AG09309 (cell line): ENCODE data around the gene CSF1R.
"Not testable (repeated sequence)": the region's sequence is repeated elsewhere in the genome, so short reads cannot be mapped to it uniquely, and the experiment has no call there.

Experiments used
- DNase-seq: peaks from one replicate; pipeline ENCODE4 v3.0.0-alpha.2; 2010; ENCODE audit warnings: low read depth
- H3K4me3 ChIP-seq: 2 replicates; pipeline ENCODE4 v1.5.1; 2011; ENCODE audit warnings: mild to moderate bottlenecking, low read depth, low read length, moderate library complexity; ENCODE audit not compliant: control insufficient read depth
- TF ChIP-seq, protein P1 (sequence below): IDR thresholded peaks from 2 replicates; pipeline ENCODE4 v1.5.1; 2011; ENCODE audit warnings: mild to moderate bottlenecking, low read depth, low read length, inconsistent platforms; ENCODE audit not compliant: insufficient read depth, control insufficient read depth; ENCODE audit errors: missing control alignments

The CSF1R gene

GRCh38 chr5:150052226-150052955 is 34.0 kb downstream of the CSF1R start:
- no peak for DNase-seq
- TF ChIP-seq, protein P1, sequence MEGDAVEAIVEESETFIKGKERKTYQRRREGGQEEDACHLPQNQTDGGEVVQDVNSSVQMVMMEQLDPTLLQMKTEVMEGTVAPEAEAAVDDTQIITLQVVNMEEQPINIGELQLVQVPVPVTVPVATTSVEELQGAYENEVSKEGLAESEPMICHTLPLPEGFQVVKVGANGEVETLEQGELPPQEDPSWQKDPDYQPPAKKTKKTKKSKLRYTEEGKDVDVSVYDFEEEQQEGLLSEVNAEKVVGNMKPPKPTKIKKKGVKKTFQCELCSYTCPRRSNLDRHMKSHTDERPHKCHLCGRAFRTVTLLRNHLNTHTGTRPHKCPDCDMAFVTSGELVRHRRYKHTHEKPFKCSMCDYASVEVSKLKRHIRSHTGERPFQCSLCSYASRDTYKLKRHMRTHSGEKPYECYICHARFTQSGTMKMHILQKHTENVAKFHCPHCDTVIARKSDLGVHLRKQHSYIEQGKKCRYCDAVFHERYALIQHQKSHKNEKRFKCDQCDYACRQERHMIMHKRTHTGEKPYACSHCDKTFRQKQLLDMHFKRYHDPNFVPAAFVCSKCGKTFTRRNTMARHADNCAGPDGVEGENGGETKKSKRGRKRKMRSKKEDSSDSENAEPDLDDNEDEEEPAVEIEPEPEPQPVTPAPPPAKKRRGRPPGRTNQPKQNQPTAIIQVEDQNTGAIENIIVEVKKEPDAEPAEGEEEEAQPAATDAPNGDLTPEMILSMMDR: no peak

DNA sequence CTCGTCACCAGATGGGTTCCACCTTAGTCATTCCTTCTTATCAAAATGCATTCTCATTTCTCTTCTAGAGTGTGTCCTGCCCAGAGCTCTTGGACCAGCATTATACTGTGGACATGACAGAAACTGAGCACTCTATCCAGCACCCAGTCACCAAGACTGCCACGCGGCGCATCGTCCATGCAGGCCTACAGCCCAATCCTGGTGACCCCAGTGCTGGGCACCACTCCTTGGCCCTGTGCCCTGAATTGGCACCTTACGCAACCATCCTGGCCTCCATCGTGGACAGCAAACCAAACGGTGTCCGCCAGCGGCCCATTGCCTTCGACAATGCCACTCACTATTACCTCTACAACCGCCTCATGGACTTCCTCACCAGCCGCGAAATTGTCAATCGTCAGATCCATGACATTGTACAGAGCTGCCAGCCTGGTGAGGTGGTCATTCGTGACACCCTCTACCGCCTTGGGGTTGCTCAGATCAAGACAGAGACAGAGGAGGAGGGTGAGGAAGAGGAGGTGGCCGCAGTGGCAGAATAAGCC is 34.6 kb downstream of the CSF1R start:
- no peak overlapping the region for H3K4me3 ChIP-seq
- TF ChIP-seq, protein P1: no peak
- no peak for DNase-seq

More at GRCh38 chr5:150052226-150052955, 34.0 kb downstream of the CSF1R start:
- no peak overlapping the region for H3K4me3 ChIP-seq

DNA sequence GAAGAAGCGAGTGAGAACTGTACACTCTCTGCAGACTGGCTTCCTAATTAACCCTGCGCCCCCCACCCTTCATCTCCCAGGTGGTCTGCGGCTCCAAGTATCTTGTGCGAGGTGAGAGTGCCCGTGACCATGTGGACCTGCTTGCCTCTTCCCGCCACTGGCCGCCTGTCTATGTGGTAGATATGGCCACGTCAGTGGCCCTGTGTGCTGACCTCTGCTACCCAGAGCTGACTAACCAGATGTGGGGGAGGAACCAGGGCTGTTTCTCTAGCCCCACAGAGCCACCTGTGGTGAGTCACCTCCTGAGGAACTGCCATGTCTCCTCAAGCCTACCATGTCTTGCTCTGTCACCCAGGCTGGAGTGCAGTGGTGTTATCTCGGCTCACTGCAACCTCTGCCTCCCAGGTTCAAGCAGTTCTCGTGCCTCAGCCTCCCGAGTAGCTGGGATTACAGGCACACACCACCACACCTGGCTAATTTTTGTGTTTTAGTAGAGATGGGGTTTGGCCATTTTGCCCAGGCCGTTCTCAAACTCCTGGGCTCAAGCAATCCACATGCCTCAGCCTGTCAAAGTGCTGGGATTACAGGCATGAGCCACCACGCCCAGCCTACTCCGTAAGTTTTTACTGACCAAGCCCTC is 36.1 kb downstream of the CSF1R start:
- DNase-seq, H3K4me3 ChIP-seq: not testable (repeated sequence)

GRCh38 chr5:150046031-150046430 is 40.3 kb downstream of the CSF1R start:
- no peak for DNase-seq
- TF ChIP-seq, protein P1: no peak
- H3K4me3 ChIP-seq: no peak overlapping the region

DNA sequence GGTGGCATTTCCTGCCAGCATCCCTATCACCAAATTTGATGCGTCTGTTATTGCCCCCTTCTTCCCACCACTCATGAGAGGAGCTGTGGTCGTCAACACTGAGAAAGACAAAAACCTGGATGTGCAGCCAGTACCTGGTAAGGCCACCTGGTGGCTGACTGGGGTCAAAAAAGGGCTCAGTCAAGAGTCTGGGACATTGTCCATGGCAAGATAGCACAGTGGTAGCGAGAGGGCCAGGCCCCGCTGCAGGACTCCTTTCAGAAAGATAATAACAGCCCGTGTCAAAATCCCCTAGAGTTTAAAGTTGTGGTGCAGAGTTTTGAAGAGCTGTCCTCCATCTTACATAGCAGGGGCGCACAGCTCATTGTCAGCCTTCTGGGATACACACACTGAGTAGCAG is 40.8 kb downstream of the CSF1R start:
- DNase-seq: no peak
- H3K4me3 ChIP-seq: no peak overlapping the region
- TF ChIP-seq, protein P1: no peak

DNA sequence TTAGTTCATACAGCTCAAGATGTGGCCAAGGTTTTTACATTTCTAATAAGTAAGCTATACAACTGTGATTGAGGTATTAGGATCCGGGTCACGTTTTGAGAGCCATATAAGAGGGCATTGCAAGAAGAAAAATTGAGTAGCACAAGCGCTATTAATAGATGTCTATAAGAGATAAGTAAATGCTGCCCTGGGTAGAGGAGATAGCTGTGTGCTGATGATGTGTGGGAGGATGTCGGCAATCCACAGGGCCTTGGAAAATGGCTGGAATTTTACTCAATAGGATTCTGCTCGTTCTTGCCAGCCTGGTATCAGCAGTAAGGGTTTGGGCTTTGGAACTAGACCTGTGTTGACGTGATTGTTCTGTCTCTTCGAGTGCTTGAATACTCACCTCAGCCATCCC is 41.6 kb downstream of the CSF1R start:
- no peak for DNase-seq
- TF ChIP-seq, protein P1: no peak
- no peak overlapping the region for H3K4me3 ChIP-seq

DNA sequence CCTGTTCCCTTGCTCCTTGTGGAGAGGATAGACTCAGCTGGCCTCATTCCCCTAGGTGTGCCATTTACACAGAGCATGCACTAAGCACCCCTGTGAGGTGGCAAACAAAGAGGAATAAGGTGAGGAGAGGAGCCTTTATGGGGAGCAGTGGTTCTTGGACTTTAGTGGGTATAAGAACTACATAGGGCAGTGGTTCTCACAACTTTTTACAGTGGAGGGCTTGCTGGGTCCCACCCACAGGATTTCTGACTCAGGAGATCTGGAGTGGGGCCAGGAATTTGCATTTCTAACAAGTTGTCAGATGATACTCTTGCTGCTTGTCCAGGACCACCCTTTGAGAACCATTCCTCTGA is 42.0 kb downstream of the CSF1R start:
- H3K4me3 ChIP-seq: no peak overlapping the region
- TF ChIP-seq, protein P1: no peak
- DNase-seq: no peak
